Stimulated activated CD4-positive, alpha-beta T cell treated with anti-CD3 and anti-CD28 coated beads, TNF-alpha, amount 100 ng/mL, for 48 hours (primary cell): Measurements from ENCODE around the gene RPSA.
"Not testable (repeated sequence)": the region's sequence is repeated elsewhere in the genome, so short reads cannot be mapped to it uniquely, and the experiment has no call there.

Source experiments
- DNase-seq, 3 donors: peaks; one replicate each; pipeline ENCODE4 v3.0.0-alpha.2; 2020; ENCODE audit warnings: low read depth in 3 of 3

The RPSA gene

GRCh38 chr3:39406368-39407258 is at the start of gene RPSA:
TSS of gene RPSA (plus strand) at chr3:39406720. CDS start at chr3:39407654, 934 bp downstream.
- DNase-seq = peak; percentile 89 to 95 (median 90)

GRCh38 chr3:39358333-39358732 is 48.2 kb upstream of the RPSA start:
- no peak for DNase-seq

- peak in 1 of 3 donors; percentile 17 for DNase-seq
Observed at GRCh38 chr3:39361252-39361927, 45.1 kb upstream of the RPSA start.

- DNase-seq = no peak
Observed at GRCh38 chr3:39362192-39362591, 44.3 kb upstream of the RPSA start.

- no peak for DNase-seq
Observed at GRCh38 chr3:39362812-39363211, 43.7 kb upstream of the RPSA start.

- DNase-seq = not testable (repeated sequence)
Observed at GRCh38 chr3:39370450-39370849, 36.1 kb upstream of the RPSA start.

- DNase-seq = no peak
Observed at GRCh38 chr3:39372833-39373232, 33.7 kb upstream of the RPSA start.

GRCh38 chr3:39376959-39377634 is 29.4 kb upstream of the RPSA start:
- no peak for DNase-seq

GRCh38 chr3:39378088-39378487 is 28.4 kb upstream of the RPSA start:
- peak; percentile 41 to 53 (median 46) for DNase-seq

- DNase-seq = no peak
Observed at GRCh38 chr3:39378957-39379777, 27.4 kb upstream of the RPSA start.

GRCh38 chr3:39379778-39380155 is 26.8 kb upstream of the RPSA start:
- no peak for DNase-seq

- no peak for DNase-seq
Observed at GRCh38 chr3:39381432-39381831, 25.1 kb upstream of the RPSA start.

- DNase-seq = peak; percentile 64 to 74 (median 73)
Observed at GRCh38 chr3:39383045-39383880, 23.3 kb upstream of the RPSA start, which contains the start of gene SLC25A38. TSS of gene SLC25A38 (plus strand) at chr3:39383370. CDS start at chr3:39383725, 355 bp downstream.

- peak; percentile 91 to 96 (median 91) for DNase-seq
Observed at GRCh38 chr3:39383881-39384664, 22.4 kb upstream of the RPSA start.

GRCh38 chr3:39384665-39385000 is 21.9 kb upstream of the RPSA start:
- no peak for DNase-seq

GRCh38 chr3:39385456-39386090 is 20.9 kb upstream of the RPSA start:
- no peak for DNase-seq

GRCh38 chr3:39386318-39386717 is 20.2 kb upstream of the RPSA start:
- no peak for DNase-seq

- DNase-seq = no peak
Observed at GRCh38 chr3:39387411-39387975, 19.0 kb upstream of the RPSA start.

- DNase-seq = no peak
Observed at GRCh38 chr3:39388153-39388552, 18.4 kb upstream of the RPSA start.
